A549 (cell line): ENCODE results near the gene DOCK7.

Experiments used
- CTCF ChIP-seq: fragments of >200 bp; sonication (Bioruptor Twin); formaldehyde crosslinking; IDR thresholded peaks from 3 replicates; pipeline ENCODE4 v1.5.1; 2016
- EHF ChIP-seq: fragments of 250-450 bp; sonication (Bioruptor Pico); IDR thresholded peaks from 2 replicates; pipeline ENCODE4 v1.5.0; 2020; ENCODE audit warnings: mild to moderate bottlenecking
- ESRRA ChIP-seq: fragments of 150-350 bp; IDR thresholded peaks from 2 replicates; pipeline ENCODE4 v1.6.1; 2014; ENCODE audit warnings: mild to moderate bottlenecking, low read length, borderline replicate concordance
- JUN ChIP-seq, 2 experiments: fragments of >200 bp; sonication (Bioruptor Twin); formaldehyde crosslinking; IDR thresholded peaks; 2 replicates in 1 of 2; 3 replicates in 1 of 2; pipeline ENCODE4 v1.6.1; 2016 to 2017
- MAZ ChIP-seq: fragments of 150-350 bp; IDR thresholded peaks from 2 replicates; pipeline ENCODE4 v1.6.1; 2014; ENCODE audit warnings: antibody characterized with exemption, low read depth, low read length, borderline replicate concordance
- NR3C1 ChIP-seq: fragments of >200 bp; sonication (Bioruptor Twin); formaldehyde crosslinking; IDR thresholded peaks from 3 replicates; pipeline ENCODE4 v1.6.1; 2017
- POLR2A ChIP-seq: IDR thresholded peaks from 2 replicates; pipeline ENCODE4 v1.6.1; 2012; ENCODE audit warnings: mild to moderate bottlenecking, low read length
- RAD21 ChIP-seq, 2 experiments: fragments of >200 bp in 1 of 2; sonication (Bioruptor Twin) in 1 of 2; formaldehyde crosslinking in 1 of 2; IDR thresholded peaks in 1 of 2; conservative IDR thresholded peaks in 1 of 2; 2 replicates in 1 of 2; 3 replicates in 1 of 2; pipeline ENCODE4 v1.6.1; 2012 to 2018; ENCODE audit warnings: inconsistent platforms in 1 of 2
- REST ChIP-seq: fragments of 200-600 bp; sonication (generic); IDR thresholded peaks from 2 replicates; pipeline ENCODE4 v1.6.1; 2016; ENCODE audit warnings: antibody characterized with exemption, mild to moderate bottlenecking, moderate library complexity
- RFX5 ChIP-seq: fragments of 450-650 bp; IDR thresholded peaks from 2 replicates; pipeline ENCODE4 v1.7.1; 2014; ENCODE audit warnings: antibody characterized with exemption, mild to moderate bottlenecking, moderate library complexity
- TP53 ChIP-seq: fragments of 250-450 bp; sonication (Bioruptor Pico); IDR thresholded peaks from 2 replicates; pipeline ENCODE4 v1.5.0; 2021; ENCODE audit warnings: mild to moderate bottlenecking, moderate library complexity
- ZC3H11A ChIP-seq: fragments of 450-650 bp; IDR thresholded peaks from 2 replicates; pipeline ENCODE4 v1.6.1; 2014; ENCODE audit warnings: antibody characterized with exemption, mild to moderate bottlenecking
- TF ChIP-seq, protein P1 (sequence below): fragments of 450-650 bp; IDR thresholded peaks from 2 replicates; pipeline ENCODE4 v1.6.1; 2014; ENCODE audit warnings: antibody characterized with exemption

DNA sequence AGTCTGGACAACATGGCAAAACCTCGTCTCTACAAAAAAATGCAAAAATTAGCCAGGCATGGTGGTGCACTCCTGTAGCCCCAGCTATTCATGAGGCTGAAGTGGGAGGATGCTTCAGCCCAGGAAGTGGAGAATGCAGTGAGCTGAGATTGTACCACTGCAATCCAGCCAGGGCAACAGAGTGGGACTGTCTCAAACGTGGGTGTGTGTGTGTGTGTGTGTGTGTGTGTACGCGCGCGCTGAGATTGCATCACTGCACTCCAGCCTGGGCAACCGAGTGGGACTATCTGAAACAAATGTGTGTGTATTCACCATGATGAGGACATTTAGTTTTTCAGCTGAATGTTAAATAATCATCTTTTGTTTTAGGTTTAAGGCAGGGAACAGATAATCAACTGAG is 230.2 kb downstream of the DOCK7 start:
- no peak for TF ChIP-seq ZC3H11A
- TF ChIP-seq CTCF: no peak
- TF ChIP-seq, protein P1, sequence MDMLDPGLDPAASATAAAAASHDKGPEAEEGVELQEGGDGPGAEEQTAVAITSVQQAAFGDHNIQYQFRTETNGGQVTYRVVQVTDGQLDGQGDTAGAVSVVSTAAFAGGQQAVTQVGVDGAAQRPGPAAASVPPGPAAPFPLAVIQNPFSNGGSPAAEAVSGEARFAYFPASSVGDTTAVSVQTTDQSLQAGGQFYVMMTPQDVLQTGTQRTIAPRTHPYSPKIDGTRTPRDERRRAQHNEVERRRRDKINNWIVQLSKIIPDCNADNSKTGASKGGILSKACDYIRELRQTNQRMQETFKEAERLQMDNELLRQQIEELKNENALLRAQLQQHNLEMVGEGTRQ: no peak
- no peak for TF ChIP-seq POLR2A
- TF ChIP-seq TP53 (CRISPR knock-in tag): no peak
- no peak for TF ChIP-seq RAD21 (conservative IDR thresholded peaks at IDR 0.05 in 1 of 2, IDR thresholded peaks at IDR 0.05 in 1 of 2)
- TF ChIP-seq JUN (IDR thresholded peaks at IDR 0.05): no peak
- no peak for TF ChIP-seq MAZ
- no peak for TF ChIP-seq ESRRA
- TF ChIP-seq EHF (CRISPR knock-in tag): no peak
- TF ChIP-seq RFX5: no peak
- no peak for TF ChIP-seq REST
- no peak for TF ChIP-seq NR3C1
